GM19395 (cell line): ENCODE measurements around the gene EIF4A3.
"Not testable (repeated sequence)": the region's sequence is repeated elsewhere in the genome, so short reads cannot be mapped to it uniquely, and the experiment has no call there.

Experiments used
- ATAC-seq: cut with Tn5 transposase; IDR thresholded peaks from one replicate; pipeline ENCODE4 v1.9.1; 2021; ENCODE audit warnings: mild to moderate bottlenecking, moderate library complexity; ENCODE audit not compliant: unreplicated experiment

EIF4A3 gene

DNA sequence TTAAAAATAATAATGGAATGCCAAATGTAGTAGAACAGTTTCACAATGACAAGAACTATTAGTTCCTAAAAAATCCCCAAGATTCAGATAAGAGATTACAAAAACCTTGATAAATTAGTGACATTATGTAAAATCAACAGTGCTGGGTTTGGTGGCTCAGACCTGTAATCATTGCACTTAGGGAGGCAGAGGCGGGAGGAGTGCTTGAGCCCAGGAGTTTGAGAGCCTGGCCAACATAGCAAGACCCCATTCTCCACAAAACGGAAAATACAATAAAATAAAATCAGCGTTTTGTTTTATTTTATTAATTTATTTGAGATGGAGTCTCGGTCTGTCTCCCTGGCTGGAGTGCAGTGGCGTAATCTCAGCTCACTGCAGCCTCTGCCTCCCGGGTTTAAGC, 27.0 kb upstream of the EIF4A3 start:
- no peak for ATAC-seq

GRCh38 chr17:80173126-80173525, 26.2 kb upstream of the EIF4A3 start:
- ATAC-seq = no peak

DNA sequence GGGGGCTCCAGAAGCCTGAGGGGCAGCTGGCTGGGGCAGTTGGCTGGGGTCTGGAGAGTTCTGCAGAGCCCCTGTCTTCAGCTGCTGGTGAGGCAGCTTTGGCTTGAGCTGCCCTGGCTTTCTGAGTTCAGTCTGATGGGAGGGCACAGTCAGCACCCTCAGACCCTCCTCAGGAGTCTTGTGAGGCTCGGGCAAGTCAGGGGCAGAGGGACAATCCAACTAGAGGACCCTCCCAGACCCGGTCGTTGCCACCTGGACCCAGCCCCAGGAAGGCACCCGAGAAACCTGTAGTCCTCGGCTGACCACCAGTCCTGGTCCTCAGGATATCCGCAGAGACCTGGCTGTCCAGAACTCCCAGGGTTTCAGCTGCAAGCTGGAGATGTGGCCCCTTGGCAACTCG, 24.8 kb upstream of the EIF4A3 start:
- ATAC-seq = no peak

DNA sequence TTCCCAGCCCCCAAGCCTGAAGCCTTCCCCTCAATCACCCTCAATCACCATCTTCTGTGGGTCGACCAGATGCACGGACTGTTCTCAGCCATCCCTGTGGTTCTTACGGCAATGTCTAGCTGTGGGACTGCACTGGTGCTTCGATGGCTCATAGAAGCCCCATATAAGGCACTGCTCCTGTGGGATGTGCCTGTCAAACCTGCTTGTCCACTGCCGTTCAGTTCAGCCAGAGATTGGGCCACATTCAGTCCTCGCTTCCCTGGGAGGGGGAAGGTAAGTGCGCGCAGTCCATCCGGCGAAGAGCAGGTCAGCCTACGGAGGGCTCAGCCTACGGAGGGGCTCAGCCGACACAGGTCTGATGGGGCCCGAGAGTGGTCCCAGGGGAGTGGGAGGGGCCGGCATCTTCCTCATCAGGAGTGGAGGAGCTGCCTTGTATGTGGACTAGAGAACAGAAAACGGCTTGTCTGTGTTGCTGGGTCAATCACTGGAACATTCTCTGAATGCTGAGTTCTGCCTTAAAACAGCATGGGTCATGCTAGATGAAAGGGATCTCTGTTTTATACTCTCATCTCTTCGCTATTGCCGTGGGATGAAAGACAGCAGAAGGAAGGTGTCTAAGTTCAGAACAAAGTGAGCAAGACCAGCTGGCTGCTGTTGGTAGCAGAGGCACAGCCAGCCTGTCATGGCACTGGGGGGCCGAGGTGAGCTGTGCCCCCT, 23.0 kb upstream of the EIF4A3 start, which contains the start of gene CARD14:
Gene CARD14 (plus strand): TSS at position 247 of the 717 bp plus-strand sequence. CDS start 11,409 bp downstream, outside the sequence.
- no peak for ATAC-seq

DNA sequence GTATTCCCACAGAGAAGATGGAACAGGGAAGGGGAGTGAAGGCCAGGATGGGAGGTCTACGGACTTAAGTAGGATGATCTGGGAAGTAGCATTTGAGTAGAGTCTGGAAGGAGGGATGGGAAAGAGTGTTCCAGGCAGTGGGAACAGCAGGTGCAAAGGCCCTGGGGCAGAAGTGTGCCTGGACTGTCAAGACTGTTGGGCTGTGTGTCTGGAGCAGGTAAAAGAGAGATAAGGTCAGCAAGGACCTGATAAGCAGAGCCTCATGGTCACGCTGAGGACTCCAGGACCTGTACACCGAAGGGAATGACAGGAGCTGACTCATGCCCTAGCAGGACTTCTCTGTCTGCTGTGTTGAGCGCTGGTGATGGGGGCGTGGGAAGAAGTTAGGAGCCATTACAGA, 22.2 kb upstream of the EIF4A3 start:
- ATAC-seq = no peak

- no peak for ATAC-seq
These were observed 21.4 kb upstream of the EIF4A3 start for GRCh38 chr17:80168371-80168770.

- no peak for ATAC-seq
These were observed 19.5 kb upstream of the EIF4A3 start for GRCh38 chr17:80166446-80166845.

DNA sequence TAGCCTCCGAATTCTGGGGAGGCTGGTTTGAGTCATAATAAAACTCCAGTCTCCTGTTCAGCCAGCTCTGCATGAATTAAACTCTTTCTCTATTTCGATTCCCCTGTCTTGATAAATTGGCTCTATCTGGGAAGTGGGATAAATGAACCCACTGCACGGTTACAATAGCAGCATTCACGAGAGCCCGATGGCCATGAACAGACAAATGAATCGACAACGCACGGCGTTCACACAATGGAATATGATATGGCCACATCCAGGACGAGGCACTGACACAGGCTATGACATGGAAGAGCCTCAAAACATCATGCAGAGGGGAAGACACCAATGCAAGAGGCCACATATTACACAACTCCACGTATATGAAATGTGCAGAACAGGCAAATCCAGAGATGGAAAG, 17.3 kb upstream of the EIF4A3 start:
- ATAC-seq = no peak

- ATAC-seq = no peak
These were observed 16.4 kb upstream of the EIF4A3 start for GRCh38 chr17:80163336-80163735.

- ATAC-seq = no peak
These were observed 13.6 kb upstream of the EIF4A3 start for GRCh38 chr17:80160536-80160935.

- no peak for ATAC-seq
These were observed 11.9 kb upstream of the EIF4A3 start for GRCh38 chr17:80158846-80159245.

GRCh38 chr17:80155600-80155999, 8.7 kb upstream of the EIF4A3 start:
- not testable (repeated sequence) for ATAC-seq

DNA sequence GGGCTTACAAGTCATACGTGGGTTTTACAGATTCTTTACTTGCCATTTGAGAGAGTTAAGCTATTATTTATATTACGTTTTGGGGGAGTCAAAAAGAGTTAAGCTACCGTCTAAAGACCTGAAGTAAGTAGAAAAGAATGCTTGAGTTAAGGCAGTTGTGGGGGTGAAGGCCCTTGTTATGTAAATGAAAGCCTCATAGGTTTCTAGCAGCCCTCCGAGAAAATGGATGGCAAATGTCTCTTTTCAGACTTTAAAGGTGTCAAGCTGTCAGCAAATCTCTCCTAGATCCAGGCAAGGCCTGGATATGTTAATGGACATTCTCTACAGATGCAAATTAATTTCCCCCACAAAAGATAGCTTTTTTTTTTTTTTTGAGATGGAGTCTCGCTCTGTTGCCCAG, 7.2 kb upstream of the EIF4A3 start:
- ATAC-seq = no peak

GRCh38 chr17:80153004-80153403, 6.1 kb upstream of the EIF4A3 start:
- no peak for ATAC-seq

- ATAC-seq = no peak
These were observed 5.3 kb upstream of the EIF4A3 start for GRCh38 chr17:80152081-80152702.

- ATAC-seq = no peak
These were observed 4.4 kb upstream of the EIF4A3 start for GRCh38 chr17:80151333-80151732.

- ATAC-seq = peak; percentile 11
These were observed 550 bp downstream of the EIF4A3 start for GRCh38 chr17:80146121-80147034.

- ATAC-seq = no peak
These were observed 1.6 kb downstream of the EIF4A3 start for GRCh38 chr17:80145076-80146075.

- ATAC-seq = no peak
These were observed 4.0 kb downstream of the EIF4A3 start for GRCh38 chr17:80142929-80143328.

DNA sequence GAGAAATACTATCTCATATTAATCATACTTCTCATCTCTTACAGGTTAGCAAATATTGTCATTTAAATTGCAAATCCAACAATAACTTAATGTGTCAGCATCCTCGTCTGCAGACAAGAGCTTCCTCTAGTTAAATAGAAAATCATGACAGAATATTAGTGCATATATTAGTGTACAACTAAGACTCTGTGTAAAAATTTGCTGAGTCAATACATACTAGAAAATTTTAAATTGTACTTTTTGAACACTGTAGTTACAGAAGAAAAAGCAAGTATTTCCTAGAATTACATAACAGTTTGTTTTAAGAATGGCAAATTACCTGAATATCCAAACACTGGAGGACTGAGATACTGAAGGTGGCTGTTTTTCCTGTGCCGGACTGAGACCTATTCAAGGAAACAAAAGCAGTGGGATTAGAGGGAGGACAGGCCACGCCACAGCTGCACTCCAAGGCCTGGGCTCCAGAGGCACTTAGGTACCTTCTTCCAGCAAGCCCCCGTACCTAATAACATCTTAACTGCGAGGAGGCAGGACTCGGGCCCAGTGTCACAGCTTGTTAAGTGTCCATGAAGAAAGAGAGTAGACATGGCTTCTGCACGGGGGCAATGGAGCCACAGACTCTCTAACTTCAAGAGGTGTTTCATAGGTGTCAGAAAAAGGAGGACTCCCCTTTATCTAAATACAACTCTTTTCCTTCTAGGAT, 5.3 kb downstream of the EIF4A3 start:
- no peak for ATAC-seq
